ENCODE measurements around the gene HAO1.

- TF ChIP-seq CTCF (IDR thresholded peaks at IDR 0.05; ENCODE audit: extremely low read depth in 1 of 2, insufficient read depth in 1 of 2, low read depth in 1 of 2, low read length in 2 of 2), result no peak
- TF ChIP-seq POLR2A (IDR thresholded peaks at IDR 0.05; ENCODE audit: low read depth, low read length), result no peak
- TF ChIP-seq EZH2 (IDR thresholded peaks at IDR 0.05; ENCODE audit: borderline replicate concordance, low read depth, low read length, severe bottlenecking), result no peak
- TF ChIP-seq MAX (IDR thresholded peaks at IDR 0.05; ENCODE audit: insufficient read depth, insufficient read length), result no peak
- TF ChIP-seq POLR2AphosphoS5 (IDR thresholded peaks at IDR 0.05; ENCODE audit: insufficient read depth, low read depth, low read length), result no peak
- no peak for TF ChIP-seq MYC (IDR thresholded peaks at IDR 0.05; ENCODE audit: low read depth, low read length)
- TF ChIP-seq FOS (IDR thresholded peaks at IDR 0.05; ENCODE audit: borderline replicate concordance, insufficient read depth, low read length), result no peak
These were observed 89.3 kb downstream of the HAO1 start for GRCh38 chr20:7850775-7851490.

All from endothelial cell of umbilical vein (primary cell).